Ishikawa (cell line): ENCODE measurements around the gene MYORG.

Source experiments
- CEBPB ChIP-seq: IDR thresholded peaks from 2 replicates; pipeline ENCODE4 v1.6.1; 2012
- CREB1 ChIP-seq: IDR thresholded peaks from 2 replicates; pipeline ENCODE4 v1.6.1; 2012; ENCODE audit warnings: low read depth
- EGR1 ChIP-seq: IDR thresholded peaks from 2 replicates; pipeline ENCODE4 v1.6.1; 2012
- EP300 ChIP-seq: IDR thresholded peaks from 2 replicates; pipeline ENCODE4 v1.6.1; 2012; ENCODE audit warnings: borderline replicate concordance
- FOXM1 ChIP-seq: IDR thresholded peaks from 2 replicates; pipeline ENCODE4 v1.6.1; 2012; ENCODE audit warnings: low read depth, borderline replicate concordance
- MAX ChIP-seq: IDR thresholded peaks from 2 replicates; pipeline ENCODE4 v1.6.1; 2012
- NFIC ChIP-seq: IDR thresholded peaks from 2 replicates; pipeline ENCODE4 v1.6.1; 2012
- RAD21 ChIP-seq: IDR thresholded peaks from 2 replicates; pipeline ENCODE4 v1.6.1; 2012; ENCODE audit warnings: low read depth
- REST ChIP-seq: IDR thresholded peaks from 2 replicates; pipeline ENCODE4 v1.6.1; 2012; ENCODE audit warnings: low read depth, mild to moderate bottlenecking
- TAF1 ChIP-seq: IDR thresholded peaks from 2 replicates; pipeline ENCODE4 v1.6.1; 2012; ENCODE audit warnings: low read depth, mild to moderate bottlenecking
- TCF12 ChIP-seq: IDR thresholded peaks from 2 replicates; pipeline ENCODE4 v1.6.1; 2012; ENCODE audit warnings: low read depth
- TEAD4 ChIP-seq: IDR thresholded peaks from 2 replicates; pipeline ENCODE4 v1.6.1; 2012
- USF1 ChIP-seq: IDR thresholded peaks from 2 replicates; pipeline ENCODE4 v1.6.1; 2012
- YY1 ChIP-seq: IDR thresholded peaks from 2 replicates; pipeline ENCODE4 v1.6.1; 2012; ENCODE audit warnings: low read depth
- ZBTB7A ChIP-seq: IDR thresholded peaks from 2 replicates; pipeline ENCODE4 v1.6.1; 2012; ENCODE audit warnings: low read depth

The MYORG gene

GRCh38 chr9:34396276-34397214 lies 19.8 kb upstream of the MYORG start:
- no peak for TF ChIP-seq REST
- TF ChIP-seq EGR1: no peak
- TF ChIP-seq EP300: no peak
- no peak for TF ChIP-seq NFIC
- no peak for TF ChIP-seq ZBTB7A
- TF ChIP-seq TEAD4: no peak
- no peak for TF ChIP-seq TAF1
- no peak for TF ChIP-seq TCF12
- TF ChIP-seq YY1: no peak
- TF ChIP-seq CREB1: no peak
- no peak for TF ChIP-seq USF1
- TF ChIP-seq FOXM1: no peak
- TF ChIP-seq MAX: no peak
- TF ChIP-seq CEBPB: no peak
- TF ChIP-seq RAD21: no peak

GRCh38 chr9:34392511-34392910 lies 15.8 kb upstream of the MYORG start:
- TF ChIP-seq TEAD4: no peak
- TF ChIP-seq USF1: no peak
- no peak for TF ChIP-seq YY1
- TF ChIP-seq NFIC: no peak
- TF ChIP-seq ZBTB7A: no peak
- no peak for TF ChIP-seq MAX
- no peak for TF ChIP-seq EP300
- TF ChIP-seq EGR1: no peak
- TF ChIP-seq TCF12: no peak
- no peak for TF ChIP-seq CEBPB
- no peak for TF ChIP-seq RAD21
- TF ChIP-seq FOXM1: no peak
- TF ChIP-seq CREB1: no peak

GRCh38 chr9:34387239-34387638 lies 10.5 kb upstream of the MYORG start:
- no peak for TF ChIP-seq FOXM1
- no peak for TF ChIP-seq EP300
- no peak for TF ChIP-seq USF1
- TF ChIP-seq REST: no peak
- TF ChIP-seq TAF1: no peak
- TF ChIP-seq RAD21: no peak
- no peak for TF ChIP-seq TEAD4
- TF ChIP-seq ZBTB7A: no peak
- no peak for TF ChIP-seq YY1
- no peak for TF ChIP-seq CREB1
- no peak for TF ChIP-seq EGR1
- no peak for TF ChIP-seq MAX
- no peak for TF ChIP-seq TCF12
- no peak for TF ChIP-seq CEBPB
- no peak for TF ChIP-seq NFIC

- no peak for TF ChIP-seq TAF1
- no peak for TF ChIP-seq EGR1
- TF ChIP-seq REST: no peak
- no peak for TF ChIP-seq EP300
- TF ChIP-seq YY1: no peak
- TF ChIP-seq RAD21: no peak
- TF ChIP-seq CREB1: no peak
- no peak for TF ChIP-seq ZBTB7A
- no peak for TF ChIP-seq NFIC
- TF ChIP-seq TEAD4: no peak
- TF ChIP-seq MAX: no peak
- no peak for TF ChIP-seq USF1
- no peak for TF ChIP-seq FOXM1
- TF ChIP-seq TCF12: no peak
Measured at GRCh38 chr9:34386656-34387055, 10.0 kb upstream of the MYORG start.
